Measurements from ENCODE around the gene PLOD3. TPM values are rescaled to one million over a fixed set of nuclear protein-coding genes. Genes with fewer than 3 reads are reported as not detected.

Gene PLOD3
- total RNA-seq, 2 experiments from 2014 or later, result 37.1 to 43.4 TPM

- intact Hi-C loops (cut with micrococcal nuclease), result no loop called here
- POLR2A ChIA-PET, result no interaction called here
- CTCF ChIA-PET, result interaction anchor here (0.9 to 3.3 kb wide), 4 partner anchors 9 to 36 kb away, joined by 3 to 18 read pairs (median 5); partner anchors contain the start of gene VGF
- Mint-ChIP-seq H3K27ac (no peak overlapping the region), H3K9me3 (no peaks in the 10 kb centered on the region), H3K4me3 (no peak overlapping the region), H3K27me3 (peaks cover 5% of the 10 kb centered on the region), H3K4me1 (ENCODE audit: low read depth) (peaks cover 10% of the 10 kb centered on the region), H3K36me3 (peaks cover 31% of the 10 kb centered on the region)
- DNase-seq, result no peak
These were observed 60.4 kb downstream of the PLOD3 start for GRCh38 chr7:101156866-101157589.

GRCh38 chr7:101156277-101156676, 61.1 kb downstream of the PLOD3 start:
- ChIA-PET CTCF (interaction anchor here (0.7 to 3.3 kb wide), 3 partner anchors 9 to 36 kb away, joined by 4 to 18 read pairs (median 7); partner anchors contain the start of gene VGF), POLR2A (no interaction called here)
- H3K4me3 Mint-ChIP-seq, result no peak overlapping the region

More at GRCh38 chr7:101156277-101156676, 61.1 kb downstream of the PLOD3 start:
- Mint-ChIP-seq H3K27me3 (peaks cover 2% of the 10 kb centered on the region), H3K4me1 (ENCODE audit: low read depth) (peaks cover 10% of the 10 kb centered on the region), H3K27ac (no peak overlapping the region), H3K36me3 (peaks cover 27% of the 10 kb centered on the region), H3K9me3 (no peaks in the 10 kb centered on the region)
- intact Hi-C loops (cut with micrococcal nuclease), result no loop called here
- DNase-seq, result no peak

Small RNA genes lying within 50 kb of the gene (microRNA-seq; reads per million reads assigned to microRNA genes)
- gene MIR4653 (ENCODE audit: borderline microRNAs expressed, borderline number of aligned reads, borderline replicate concordance), result not detected

Other genes with a start within 250 kb of the PLOD3 start
- 1 to 10 TPM in 1 of 2 experiments, under 1 TPM in 1; 0.48 to 1.0 TPM for gene MUC12, start 248.0 kb downstream of the PLOD3 start, total RNA-seq
- not detected for gene MUC17, start 197.5 kb downstream of the PLOD3 start, total RNA-seq
- 10 to 100 TPM; 42.3 to 44.5 TPM for gene TRIM56, start 132.1 kb downstream of the PLOD3 start, total RNA-seq
- gene SERPINE1, start 90.5 kb downstream of the PLOD3 start, total RNA-seq, result under 1 TPM in 1 of 2 experiments, not detected in 1; 0.12 TPM
- gene AP1S1, start 63.1 kb downstream of the PLOD3 start, total RNA-seq, result 10 to 100 TPM; 41.1 to 44.7 TPM
- gene VGF, start 52.0 kb downstream of the PLOD3 start, total RNA-seq, result not detected
- not detected for gene NAT16, start 37.3 kb downstream of the PLOD3 start, total RNA-seq
- not detected for gene MOGAT3, start 16.5 kb downstream of the PLOD3 start, total RNA-seq
- gene ZNHIT1, start 584 bp upstream of the PLOD3 start, total RNA-seq, result 10 to 100 TPM; 40.2 to 42.8 TPM
- 10 to 100 TPM; 12.2 to 13.7 TPM for gene CLDN15, start 20.2 kb upstream of the PLOD3 start, total RNA-seq
- 10 to 100 TPM; 96.1 to 98.7 TPM for gene FIS1, start 27.5 kb upstream of the PLOD3 start, total RNA-seq
- 1 to 10 TPM; 6.1 to 7.7 TPM for gene IFT22, start 104.2 kb upstream of the PLOD3 start, total RNA-seq
- gene COL26A1, start 145.3 kb upstream of the PLOD3 start, total RNA-seq, result not detected

All from activated CD4-positive, alpha-beta memory T cell treated with anti-CD3 and anti-CD28 coated beads for 36 hours (primary cell).